GM21423 (cell line): ENCODE measurements around the gene HAPLN2.

Experiments used
- ATAC-seq: cut with Tn5 transposase; IDR thresholded peaks from one replicate; pipeline ENCODE4 v1.9.1; 2021; ENCODE audit warnings: mild to moderate bottlenecking, moderate library complexity; ENCODE audit not compliant: unreplicated experiment

The HAPLN2 gene

GRCh38 chr1:156643778-156644092 lies 24.5 kb downstream of the HAPLN2 start:
- ATAC-seq = peak; percentile 63

GRCh38 chr1:156644146-156644545 lies 24.9 kb downstream of the HAPLN2 start:
- ATAC-seq = no peak

- no peak for ATAC-seq
Measured at GRCh38 chr1:156644640-156645039, 25.4 kb downstream of the HAPLN2 start.

GRCh38 chr1:156645056-156645455 lies 25.8 kb downstream of the HAPLN2 start:
- ATAC-seq = no peak

- ATAC-seq = no peak
Measured at GRCh38 chr1:156645666-156646065, 26.5 kb downstream of the HAPLN2 start.

- no peak for ATAC-seq
Measured at GRCh38 chr1:156646738-156647211, 27.6 kb downstream of the HAPLN2 start.

- ATAC-seq = no peak
Measured at GRCh38 chr1:156647351-156647750, 28.1 kb downstream of the HAPLN2 start.

GRCh38 chr1:156648496-156648895 lies 29.3 kb downstream of the HAPLN2 start:
- ATAC-seq = no peak

GRCh38 chr1:156648951-156649350 lies 29.7 kb downstream of the HAPLN2 start:
- ATAC-seq = no peak

- no peak for ATAC-seq
Measured at GRCh38 chr1:156652131-156652991, 33.1 kb downstream of the HAPLN2 start.

- ATAC-seq = no peak
Measured at GRCh38 chr1:156652992-156653355, 33.8 kb downstream of the HAPLN2 start.

- no peak for ATAC-seq
Measured at GRCh38 chr1:156654700-156655099, 35.5 kb downstream of the HAPLN2 start.

GRCh38 chr1:156655151-156655903 lies 36.1 kb downstream of the HAPLN2 start:
- no peak for ATAC-seq

GRCh38 chr1:156655904-156656516 lies 36.8 kb downstream of the HAPLN2 start:
- ATAC-seq = no peak

GRCh38 chr1:156656806-156657740 lies 37.9 kb downstream of the HAPLN2 start:
- ATAC-seq = no peak

- ATAC-seq = no peak
Measured at GRCh38 chr1:156657741-156658319, 38.6 kb downstream of the HAPLN2 start.

- ATAC-seq = no peak
Measured at GRCh38 chr1:156658496-156658895, 39.3 kb downstream of the HAPLN2 start.

GRCh38 chr1:156658945-156659574 lies 39.8 kb downstream of the HAPLN2 start:
- ATAC-seq = no peak

- no peak for ATAC-seq
Measured at GRCh38 chr1:156659661-156659987, 40.4 kb downstream of the HAPLN2 start.
